Measurements from ENCODE around the gene GRHL1. TPM values are rescaled to one million over a fixed set of nuclear protein-coding genes. Genes with fewer than 3 reads are reported as not detected.

The GRHL1 gene
- total and polyA plus RNA-seq, 2 of the 8 experiments (the other 6 are each of a cell fraction or from before 2014, with no cell fraction given): 1.3 to 3.6 TPM

DNA sequence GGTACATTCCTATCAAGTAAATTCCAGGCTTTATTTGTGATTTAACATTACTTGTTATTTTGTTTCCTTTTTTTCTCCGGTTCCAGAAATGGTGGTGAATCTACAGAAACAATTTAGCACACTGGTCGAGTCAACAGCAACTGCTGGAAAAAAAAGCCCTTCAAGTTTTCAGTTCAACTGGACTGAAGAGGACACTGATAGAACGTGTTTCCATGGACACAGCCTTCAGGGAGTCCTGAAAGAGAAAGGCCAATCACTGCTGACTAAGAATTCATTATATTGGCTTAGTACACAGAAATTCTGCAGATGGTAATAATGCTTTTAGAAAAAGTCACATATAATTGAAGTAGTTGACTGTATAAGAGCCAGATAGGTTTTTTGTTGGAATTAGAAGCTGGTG, 32.0 kb upstream of the GRHL1 start (continued):
- TF ChIP-seq, protein P1, sequence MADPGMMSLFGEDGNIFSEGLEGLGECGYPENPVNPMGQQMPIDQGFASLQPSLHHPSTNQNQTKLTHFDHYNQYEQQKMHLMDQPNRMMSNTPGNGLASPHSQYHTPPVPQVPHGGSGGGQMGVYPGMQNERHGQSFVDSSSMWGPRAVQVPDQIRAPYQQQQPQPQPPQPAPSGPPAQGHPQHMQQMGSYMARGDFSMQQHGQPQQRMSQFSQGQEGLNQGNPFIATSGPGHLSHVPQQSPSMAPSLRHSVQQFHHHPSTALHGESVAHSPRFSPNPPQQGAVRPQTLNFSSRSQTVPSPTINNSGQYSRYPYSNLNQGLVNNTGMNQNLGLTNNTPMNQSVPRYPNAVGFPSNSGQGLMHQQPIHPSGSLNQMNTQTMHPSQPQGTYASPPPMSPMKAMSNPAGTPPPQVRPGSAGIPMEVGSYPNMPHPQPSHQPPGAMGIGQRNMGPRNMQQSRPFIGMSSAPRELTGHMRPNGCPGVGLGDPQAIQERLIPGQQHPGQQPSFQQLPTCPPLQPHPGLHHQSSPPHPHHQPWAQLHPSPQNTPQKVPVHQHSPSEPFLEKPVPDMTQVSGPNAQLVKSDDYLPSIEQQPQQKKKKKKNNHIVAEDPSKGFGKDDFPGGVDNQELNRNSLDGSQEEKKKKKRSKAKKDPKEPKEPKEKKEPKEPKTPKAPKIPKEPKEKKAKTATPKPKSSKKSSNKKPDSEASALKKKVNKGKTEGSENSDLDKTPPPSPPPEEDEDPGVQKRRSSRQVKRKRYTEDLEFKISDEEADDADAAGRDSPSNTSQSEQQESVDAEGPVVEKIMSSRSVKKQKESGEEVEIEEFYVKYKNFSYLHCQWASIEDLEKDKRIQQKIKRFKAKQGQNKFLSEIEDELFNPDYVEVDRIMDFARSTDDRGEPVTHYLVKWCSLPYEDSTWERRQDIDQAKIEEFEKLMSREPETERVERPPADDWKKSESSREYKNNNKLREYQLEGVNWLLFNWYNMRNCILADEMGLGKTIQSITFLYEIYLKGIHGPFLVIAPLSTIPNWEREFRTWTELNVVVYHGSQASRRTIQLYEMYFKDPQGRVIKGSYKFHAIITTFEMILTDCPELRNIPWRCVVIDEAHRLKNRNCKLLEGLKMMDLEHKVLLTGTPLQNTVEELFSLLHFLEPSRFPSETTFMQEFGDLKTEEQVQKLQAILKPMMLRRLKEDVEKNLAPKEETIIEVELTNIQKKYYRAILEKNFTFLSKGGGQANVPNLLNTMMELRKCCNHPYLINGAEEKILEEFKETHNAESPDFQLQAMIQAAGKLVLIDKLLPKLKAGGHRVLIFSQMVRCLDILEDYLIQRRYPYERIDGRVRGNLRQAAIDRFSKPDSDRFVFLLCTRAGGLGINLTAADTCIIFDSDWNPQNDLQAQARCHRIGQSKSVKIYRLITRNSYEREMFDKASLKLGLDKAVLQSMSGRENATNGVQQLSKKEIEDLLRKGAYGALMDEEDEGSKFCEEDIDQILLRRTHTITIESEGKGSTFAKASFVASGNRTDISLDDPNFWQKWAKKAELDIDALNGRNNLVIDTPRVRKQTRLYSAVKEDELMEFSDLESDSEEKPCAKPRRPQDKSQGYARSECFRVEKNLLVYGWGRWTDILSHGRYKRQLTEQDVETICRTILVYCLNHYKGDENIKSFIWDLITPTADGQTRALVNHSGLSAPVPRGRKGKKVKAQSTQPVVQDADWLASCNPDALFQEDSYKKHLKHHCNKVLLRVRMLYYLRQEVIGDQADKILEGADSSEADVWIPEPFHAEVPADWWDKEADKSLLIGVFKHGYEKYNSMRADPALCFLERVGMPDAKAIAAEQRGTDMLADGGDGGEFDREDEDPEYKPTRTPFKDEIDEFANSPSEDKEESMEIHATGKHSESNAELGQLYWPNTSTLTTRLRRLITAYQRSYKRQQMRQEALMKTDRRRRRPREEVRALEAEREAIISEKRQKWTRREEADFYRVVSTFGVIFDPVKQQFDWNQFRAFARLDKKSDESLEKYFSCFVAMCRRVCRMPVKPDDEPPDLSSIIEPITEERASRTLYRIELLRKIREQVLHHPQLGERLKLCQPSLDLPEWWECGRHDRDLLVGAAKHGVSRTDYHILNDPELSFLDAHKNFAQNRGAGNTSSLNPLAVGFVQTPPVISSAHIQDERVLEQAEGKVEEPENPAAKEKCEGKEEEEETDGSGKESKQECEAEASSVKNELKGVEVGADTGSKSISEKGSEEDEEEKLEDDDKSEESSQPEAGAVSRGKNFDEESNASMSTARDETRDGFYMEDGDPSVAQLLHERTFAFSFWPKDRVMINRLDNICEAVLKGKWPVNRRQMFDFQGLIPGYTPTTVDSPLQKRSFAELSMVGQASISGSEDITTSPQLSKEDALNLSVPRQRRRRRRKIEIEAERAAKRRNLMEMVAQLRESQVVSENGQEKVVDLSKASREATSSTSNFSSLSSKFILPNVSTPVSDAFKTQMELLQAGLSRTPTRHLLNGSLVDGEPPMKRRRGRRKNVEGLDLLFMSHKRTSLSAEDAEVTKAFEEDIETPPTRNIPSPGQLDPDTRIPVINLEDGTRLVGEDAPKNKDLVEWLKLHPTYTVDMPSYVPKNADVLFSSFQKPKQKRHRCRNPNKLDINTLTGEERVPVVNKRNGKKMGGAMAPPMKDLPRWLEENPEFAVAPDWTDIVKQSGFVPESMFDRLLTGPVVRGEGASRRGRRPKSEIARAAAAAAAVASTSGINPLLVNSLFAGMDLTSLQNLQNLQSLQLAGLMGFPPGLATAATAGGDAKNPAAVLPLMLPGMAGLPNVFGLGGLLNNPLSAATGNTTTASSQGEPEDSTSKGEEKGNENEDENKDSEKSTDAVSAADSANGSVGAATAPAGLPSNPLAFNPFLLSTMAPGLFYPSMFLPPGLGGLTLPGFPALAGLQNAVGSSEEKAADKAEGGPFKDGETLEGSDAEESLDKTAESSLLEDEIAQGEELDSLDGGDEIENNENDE (IDR thresholded peaks at IDR 0.05; ENCODE audit: insufficient replicate concordance, low read length): no peak
- TF ChIP-seq POLR2AphosphoS5 (IDR thresholded peaks at IDR 0.05; ENCODE audit: low read depth, low read length): no peak

All from H1 (cell line).